K562 (cell line): Measurements from ENCODE around the gene RIPK4. TPM values are rescaled to one million over a fixed set of nuclear protein-coding genes. Genes with fewer than 3 reads are reported as not detected.

Experiments used
- ATAC-seq: fragments of 200-7000 bp; cut with Tn5 transposase; 3 replicates; pipeline ENCODE4 v1.9.1; 2020; ENCODE audit warnings: moderate library complexity
- BruUV-seq: library from RNA; stranded (reverse); fragments of 400-500 nt; replicated peaks from 2 replicates; lab custom pipeline; 2021; lab: Mats Ljungman, UMichigan
- CTCF ChIA-PET: fragments of 300-600 bp; formaldehyde crosslinking; extraction: SDS; loops from one replicate; lab custom pipeline; 2021; ENCODE audit warnings: low intra/inter-chr PET ratio; lab: Yijun Ruan, JAX
- POLR2A ChIA-PET: fragments of 300-600, 350-650 bp; sonication (Branson Sonifier 250); formaldehyde crosslinking; extraction: SDS; loops from one replicate; lab custom pipeline; 2021; ENCODE audit warnings: antibody characterized with exemption, inconsistent platforms; lab: Yijun Ruan, JAX
- DNase-seq, 4 experiments: peaks; one replicate each; pipeline versions ENCODE4 v3.0.0 to v3.0.0-alpha.2; 2011 to 2018; ENCODE audit warnings: low spot score in 3 of 4, mixed read lengths in 3 of 4; ENCODE audit errors: extremely low read depth in 1 of 4
- FAIRE-seq: peaks from 2 replicates; lab custom pipeline; 2011; peaks lifted over from hg19 to GRCh38; lab: Jason Lieb, UNC
- H2AFZ ChIP-seq: 2 replicates; pipeline ENCODE4 v1.6.0; 2011; ENCODE audit warnings: low read depth, low read length, control low read depth, inconsistent platforms
- H3K27ac ChIP-seq: fragments of 200-600 bp; 3 replicates; pipeline ENCODE4 v1.8.0; 2011; ENCODE audit warnings: low read depth, mild to moderate bottlenecking, control low read depth, inconsistent platforms, low read length, moderate library complexity, mixed read lengths; ENCODE audit errors: extremely low read depth
- H3K27me3 ChIP-seq, 2 experiments: fragments of 300-600 bp in 1 of 2; 2 replicates in 1 of 2; 3 replicates in 1 of 2; pipeline versions ENCODE4 v1.6.0 to v1.8.0; 2011; ENCODE audit warnings: inconsistent platforms in 2 of 2, low read length in 2 of 2, mild to moderate bottlenecking in 1 of 2, mixed read lengths in 1 of 2, moderate library complexity in 1 of 2; ENCODE audit not compliant: control insufficient read depth in 2 of 2, insufficient read depth in 2 of 2
- H3K36me3 ChIP-seq: fragments of 300-600 bp; 3 replicates; pipeline ENCODE4 v1.8.0; 2011; ENCODE audit warnings: mild to moderate bottlenecking, low read length, inconsistent platforms; ENCODE audit not compliant: control insufficient read depth, insufficient read depth
- H3K4me1 ChIP-seq, 2 experiments: fragments of 200-600 bp in 1 of 2; replicated peaks in 1 of 2; 2 replicates in 1 of 2; 3 replicates in 1 of 2; pipeline versions ENCODE4 v1.5.1 to v1.8.0; 2011; ENCODE audit warnings: inconsistent platforms in 2 of 2, low read length in 2 of 2, mild to moderate bottlenecking in 1 of 2, mixed read lengths in 1 of 2, moderate library complexity in 1 of 2; ENCODE audit not compliant: control insufficient read depth in 2 of 2, insufficient read depth in 2 of 2
- H3K4me2 ChIP-seq: 2 replicates; pipeline ENCODE4 v1.6.1; 2011; ENCODE audit warnings: low read length, control low read depth, inconsistent platforms, mixed read lengths; ENCODE audit not compliant: insufficient read depth
- H3K4me3 ChIP-seq: fragments of 200-600 bp; sonication (generic), shearing (Covaris generic); 2 replicates; pipeline ENCODE4 v1.5.1; 2016; ENCODE audit warnings: control low read depth, inconsistent platforms
- H3K79me2 ChIP-seq: fragments of 200-600 bp; 3 replicates; pipeline ENCODE4 v1.8.0; 2011; ENCODE audit warnings: low read length, inconsistent platforms; ENCODE audit not compliant: control insufficient read depth, insufficient read depth
- H3K9ac ChIP-seq, 2 experiments: 2 replicates each; pipeline versions ENCODE4 v1.6.0 to v1.6.1; 2011; ENCODE audit warnings: low read depth in 2 of 2, low read length in 2 of 2, control low read depth in 1 of 2, inconsistent platforms in 1 of 2, mild to moderate bottlenecking in 1 of 2, mixed read lengths in 1 of 2; ENCODE audit not compliant: insufficient read depth in 1 of 2
- H3K9me1 ChIP-seq: one replicate; pipeline ENCODE4 v1.6.0; 2011; ENCODE audit warnings: inconsistent platforms, mild to moderate bottlenecking, low read length, moderate library complexity; ENCODE audit not compliant: control insufficient read depth, insufficient read depth
- H3K9me3 ChIP-seq: replicated peaks from 2 replicates; pipeline ENCODE4 v1.5.1; 2011; ENCODE audit warnings: low read depth, low read length, inconsistent platforms; ENCODE audit not compliant: control insufficient read depth, insufficient read depth
- H4K20me1 ChIP-seq: replicated peaks from 2 replicates; pipeline ENCODE4 v1.6.1; 2011; ENCODE audit warnings: low read length, inconsistent platforms, mixed read lengths; ENCODE audit not compliant: control insufficient read depth, insufficient read depth
- AFF4 ChIP-seq: sonication (generic); formaldehyde crosslinking; IDR thresholded peaks from 2 replicates; pipeline ENCODE4 v1.8.0; 2023; ENCODE audit warnings: mild to moderate bottlenecking, missing genetic modification reagents
- ARID2 ChIP-seq: fragments of 450-650 bp; IDR thresholded peaks from 2 replicates; pipeline ENCODE4 v1.6.1; 2017; ENCODE audit warnings: antibody characterized with exemption, mild to moderate bottlenecking
- CEBPG ChIP-seq, 3 experiments: fragments of 200-800 bp in 1 of 3; sonication (Bioruptor generic) in 1 of 3; sonication (generic) in 1 of 3; formaldehyde crosslinking in 1 of 3; IDR thresholded peaks in 2 of 3; conservative IDR thresholded peaks in 1 of 3; 2 replicates each; pipeline versions ENCODE4 v1.6.1 to v1.8.0; 2016 to 2022; ENCODE audit warnings: missing compliant biosample characterization in 2 of 3, missing genetic modification characterization in 2 of 3, mild to moderate bottlenecking in 1 of 3, missing genetic modification reagents in 1 of 3
- EHMT2 ChIP-seq: fragments of 450-650 bp; IDR thresholded peaks from 2 replicates; pipeline ENCODE4 v1.6.1; 2018; ENCODE audit warnings: antibody characterized with exemption
- HMG20B ChIP-seq: fragments of 250-450 bp; sonication (Bioruptor Pico); IDR thresholded peaks from 2 replicates; pipeline ENCODE4 v1.5.0; 2021; ENCODE audit warnings: mild to moderate bottlenecking
- POLR2H ChIP-seq: IDR thresholded peaks from 2 replicates; pipeline ENCODE4 v1.6.1; 2016; ENCODE audit warnings: missing genetic modification characterization, low read depth, mild to moderate bottlenecking, control low read depth, missing compliant biosample characterization, moderate library complexity
- RFX1 ChIP-seq: fragments of 450-650 bp; IDR thresholded peaks from 2 replicates; pipeline ENCODE4 v1.6.1; 2016; ENCODE audit warnings: mild to moderate bottlenecking, moderate library complexity
- SMAD2 ChIP-seq: fragments of 150-350 bp; IDR thresholded peaks from 2 replicates; pipeline ENCODE4 v1.6.1; 2014; ENCODE audit warnings: low read depth, mild to moderate bottlenecking, low read length
- SMARCB1 ChIP-seq: IDR thresholded peaks from 2 replicates; pipeline ENCODE4 v1.6.1; 2011; ENCODE audit warnings: improper control_type of control experiment, low read depth; ENCODE audit not compliant: insufficient read length
- ZNF165 ChIP-seq: fragments of 250-450 bp; sonication (Bioruptor Pico); IDR thresholded peaks from 2 replicates; pipeline ENCODE4 v1.4.0; 2020; ENCODE audit warnings: borderline replicate concordance
- ZNF197 ChIP-seq: fragments of 200-800 bp; sonication (Bioruptor generic); IDR thresholded peaks from 2 replicates; pipeline ENCODE4 v1.6.1; 2016; ENCODE audit warnings: low read depth, missing genetic modification characterization, missing compliant biosample characterization
- ZNF232 ChIP-seq: sonication (generic); formaldehyde crosslinking; IDR thresholded peaks from 2 replicates; pipeline ENCODE4 v1.8.0; 2022; ENCODE audit warnings: mild to moderate bottlenecking, missing genetic modification reagents
- ZNF239 ChIP-seq: fragments of 250-450 bp; sonication (Bioruptor Pico); IDR thresholded peaks from 2 replicates; pipeline ENCODE4 v1.4.0; 2020; ENCODE audit warnings: mild to moderate bottlenecking
- ZNF512 ChIP-seq: IDR thresholded peaks from 2 replicates; pipeline ENCODE4 v1.6.1; 2016; ENCODE audit warnings: missing genetic modification characterization, missing compliant biosample characterization
- WGBS: fragments of 100-300 bp; shearing (Covaris generic); methylation state at CpG from one replicate; pipeline ENCODE4 v1.1.6; 2016; ENCODE audit warnings: low coverage, mixed read lengths; ENCODE audit not compliant: insufficient coverage; ENCODE audit errors: missing lambda C conversion rate; 5-methylcytosine and 5-hydroxymethylcytosine counted together
- in situ Hi-C: fragments of 300-500 bp; cut with MboI; formaldehyde crosslinking; loops from 4 replicates; pipeline ENCODE4 v1.15.0; 2018; ENCODE audit warnings: inconsistent platforms, mixed read lengths
- intact Hi-C: fragments of 100-400 bp; cut with micrococcal nuclease; formaldehyde crosslinking; loops from 2 replicates; pipeline ENCODE4 v1.14.2; 2022
- polyA plus RNA-seq, 8 experiments: library from polyadenylated mRNA; depleted of rRNA in 4 of 8; stranded (reverse) in 5 of 8; unstranded in 3 of 8; fragments of >200 nt; fragmentation: Nextera tagmentation in 2 of 8; fragmentation: Illumina TruSeq in 1 of 8; extraction: Ambion mirVana in 2 of 8; extraction: Trizol in 1 of 8; gene quantifications; 2 replicates each; pipeline versions ENCODE4 v1.2.1 to v1.2.3, GENCODE V29; 2011 to 2014; ENCODE audit warnings: inconsistent platforms in 1 of 8, missing spikeins in 1 of 8
- total RNA-seq, 7 experiments: library from RNA; depleted of rRNA in 6 of 7; stranded (reverse); fragments of >200 nt in 6 of 7; fragmentation: Illumina TruSeq in 2 of 7; extraction: Trizol in 2 of 7; gene quantifications; 2 replicates each; pipeline versions ENCODE4 v1.2.1 to v1.2.3, GENCODE V29; 2011 to 2021; ENCODE audit warnings: low replicate concordance in 1 of 7
- TF ChIP-seq, protein P1 (sequence below): fragments of 450-650 bp; formaldehyde crosslinking; IDR thresholded peaks from 2 replicates; pipeline ENCODE4 v1.4.0; 2020; ENCODE audit warnings: mild to moderate bottlenecking, mixed read lengths

RIPK4 gene
- total and polyA plus RNA-seq, 9 of the 15 experiments (the other 6 are each of a cell fraction or from before 2014, with no cell fraction given), result not detected

DNA sequence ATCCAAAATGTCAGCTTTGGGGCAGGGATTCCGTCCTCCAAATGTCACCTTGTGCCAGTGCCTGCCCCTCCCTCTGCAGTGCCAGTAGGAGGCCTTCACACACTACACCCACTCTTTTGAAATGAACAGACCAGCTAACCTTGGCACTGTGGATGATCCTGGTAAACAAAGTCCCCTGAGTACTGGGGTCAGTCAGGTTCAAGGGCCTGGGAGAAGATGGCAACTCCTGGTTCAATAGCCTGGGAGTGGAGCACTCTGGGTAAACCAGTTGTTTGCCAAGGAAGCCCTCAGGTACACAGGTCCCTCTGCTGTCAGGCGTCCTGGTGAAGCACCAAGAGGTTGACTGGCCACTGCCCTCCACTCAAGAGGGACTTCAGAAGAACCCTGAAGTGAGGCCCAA, 30.4 kb downstream of the RIPK4 start:
- FAIRE-seq (no peak), DNase-seq (no peak), ATAC-seq (no peak)
- Histone ChIP-seq H2AFZ (no peak overlapping the region), H3K4me2 (no peak overlapping the region), H3K36me3 (no peaks in the 10 kb centered on the region), H3K9me3 (no peaks in the 10 kb centered on the region), H3K4me3 (no peak overlapping the region), H3K9me1 (no peaks in the 10 kb centered on the region), H3K4me1 (no peaks in the 10 kb centered on the region; a peak in 1 of 5 replicates), H4K20me1 (no peaks in the 10 kb centered on the region; the same call in 1 of the 2 replicates), H3K27ac (no peak overlapping the region), H3K79me2 (no peaks in the 10 kb centered on the region), H3K9ac (no peak overlapping the region), H3K27me3 (peaks cover 12 to 66% of the 10 kb centered on the region in 2 experiments; a peak in 4 of 5 replicates)
- no TSS peak for BruUV-seq
- in situ Hi-C loops, result no loop called here
- TF ChIP-seq, protein P1, sequence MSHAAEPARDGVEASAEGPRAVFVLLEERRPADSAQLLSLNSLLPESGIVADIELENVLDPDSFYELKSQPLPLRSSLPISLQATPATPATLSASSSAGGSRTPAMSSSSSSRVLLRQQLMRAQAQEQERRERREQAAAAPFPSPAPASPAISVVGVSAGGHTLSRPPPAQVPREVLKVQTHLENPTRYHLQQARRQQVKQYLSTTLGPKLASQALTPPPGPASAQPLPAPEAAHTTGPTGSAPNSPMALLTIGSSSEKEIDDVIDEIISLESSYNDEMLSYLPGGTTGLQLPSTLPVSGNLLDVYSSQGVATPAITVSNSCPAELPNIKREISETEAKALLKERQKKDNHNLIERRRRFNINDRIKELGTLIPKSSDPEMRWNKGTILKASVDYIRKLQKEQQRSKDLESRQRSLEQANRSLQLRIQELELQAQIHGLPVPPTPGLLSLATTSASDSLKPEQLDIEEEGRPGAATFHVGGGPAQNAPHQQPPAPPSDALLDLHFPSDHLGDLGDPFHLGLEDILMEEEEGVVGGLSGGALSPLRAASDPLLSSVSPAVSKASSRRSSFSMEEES (CRISPR knock-in tag), result no peak
- TF ChIP-seq ZNF239 (CRISPR knock-in tag), result no peak
- no peak for TF ChIP-seq ARID2
- no peak for TF ChIP-seq SMARCB1
- no peak for TF ChIP-seq ZNF165
- no peak for TF ChIP-seq SMAD2
- TF ChIP-seq CEBPG (CRISPR knock-in tag; IDR thresholded peaks at IDR 0.05), result no peak
- no peak for TF ChIP-seq CEBPG (tag; conservative IDR thresholded peaks at IDR 0.05 in 1 of 2, IDR thresholded peaks at IDR 0.05 in 1 of 2)
- no peak for TF ChIP-seq ZNF197 (CRISPR knock-in tag)
- TF ChIP-seq EHMT2, result no peak
- no peak for TF ChIP-seq ZNF512 (tag)
- TF ChIP-seq AFF4 (CRISPR knock-in tag), result no peak
- TF ChIP-seq HMG20B (CRISPR knock-in tag), result no peak
- no peak for TF ChIP-seq POLR2H
- no peak for TF ChIP-seq ZNF232
- TF ChIP-seq RFX1, result no peak
- POLR2A ChIA-PET, result no interaction called here
- CTCF ChIA-PET, result no interaction called here
- intact Hi-C loops, result no loop called here
- WGBS, result 0% methylated on average over 2 of the region's 2 CpGs
